H9 (cell line): Measurements from ENCODE around the gene MAPK14. TPM values are rescaled to one million over a fixed set of nuclear protein-coding genes. Genes with fewer than 3 reads are reported as not detected.

ENCODE experiments used
- DNase-seq: peaks from one replicate; pipeline ENCODE4 v3.0.0-alpha.2; 2017
- H2AFZ ChIP-seq: one replicate; pipeline ENCODE4 v1.6.1; 2013; ENCODE audit warnings: mild to moderate bottlenecking, low read length, control low read depth, moderate library complexity
- H2AK5ac ChIP-seq: 2 replicates; pipeline ENCODE4 v1.6.1; 2013; ENCODE audit warnings: low read length, control low read depth, mixed read lengths; ENCODE audit not compliant: insufficient read length
- H2BK120ac ChIP-seq: one replicate; pipeline ENCODE4 v1.6.1; 2013; ENCODE audit warnings: low read depth, mild to moderate bottlenecking, low read length, control low read depth, inconsistent platforms; ENCODE audit not compliant: poor library complexity, severe bottlenecking
- H2BK12ac ChIP-seq: 2 replicates; pipeline ENCODE4 v1.6.1; 2013; ENCODE audit warnings: low read length, control low read depth, mixed read lengths, low read depth; ENCODE audit not compliant: insufficient read length
- H2BK15ac ChIP-seq: 2 replicates; pipeline ENCODE4 v1.6.1; 2013; ENCODE audit warnings: low read depth, low read length, control low read depth
- H2BK20ac ChIP-seq: one replicate; pipeline ENCODE4 v1.6.1; 2013; ENCODE audit warnings: low read depth, mild to moderate bottlenecking, low read length, control low read depth, inconsistent platforms; ENCODE audit not compliant: poor library complexity, severe bottlenecking
- H2BK5ac ChIP-seq: 2 replicates; pipeline ENCODE4 v1.6.1; 2013; ENCODE audit warnings: low read length, control low read depth, mixed read lengths; ENCODE audit not compliant: insufficient read length
- H3K14ac ChIP-seq: 2 replicates; pipeline ENCODE4 v1.6.1; 2013; ENCODE audit warnings: low read length, control low read depth; ENCODE audit not compliant: insufficient read depth
- H3K18ac ChIP-seq: 2 replicates; pipeline ENCODE4 v1.6.1; 2013; ENCODE audit warnings: low read depth, mild to moderate bottlenecking, mixed read lengths, low read length, control low read depth; ENCODE audit not compliant: insufficient read length
- H3K23ac ChIP-seq: 2 replicates; pipeline ENCODE4 v1.6.1; 2013; ENCODE audit warnings: low read length, control low read depth, mixed read lengths, low read depth; ENCODE audit not compliant: insufficient read length
- H3K23me2 ChIP-seq: 2 replicates; pipeline ENCODE4 v1.6.1; 2013; ENCODE audit warnings: low read depth, mild to moderate bottlenecking, mixed read lengths, low read length, control low read depth; ENCODE audit not compliant: insufficient read length, poor library complexity, severe bottlenecking
- H3K27ac ChIP-seq: 2 replicates; pipeline ENCODE4 v1.5.1; 2013; ENCODE audit warnings: low read length, control low read depth, mixed read lengths, low read depth; ENCODE audit not compliant: insufficient read length
- H3K27me3 ChIP-seq: 2 replicates; pipeline ENCODE4 v1.6.1; 2013; ENCODE audit warnings: low read length, control low read depth, inconsistent platforms; ENCODE audit not compliant: insufficient read depth
- H3K4ac ChIP-seq: 2 replicates; pipeline ENCODE4 v1.6.1; 2013; ENCODE audit warnings: low read depth, mild to moderate bottlenecking, control low read depth, inconsistent platforms, low read length, moderate library complexity
- H3K4me1 ChIP-seq: 2 replicates; pipeline ENCODE4 v1.6.1; 2013; ENCODE audit warnings: low read length, control low read depth, inconsistent platforms; ENCODE audit not compliant: insufficient read depth
- H3K4me2 ChIP-seq: 2 replicates; pipeline ENCODE4 v1.6.1; 2013; ENCODE audit warnings: low read length, control low read depth, mixed read lengths; ENCODE audit not compliant: insufficient read length, insufficient read depth
- H3K56ac ChIP-seq: 2 replicates; pipeline ENCODE4 v1.6.1; 2013; ENCODE audit warnings: low read depth, mild to moderate bottlenecking, mixed read lengths, low read length, control low read depth; ENCODE audit not compliant: insufficient read length
- H3K79me1 ChIP-seq: 2 replicates; pipeline ENCODE4 v1.6.1; 2013; ENCODE audit warnings: low read depth, mild to moderate bottlenecking, moderate library complexity, low read length, control low read depth, inconsistent platforms; ENCODE audit not compliant: insufficient read depth, poor library complexity, severe bottlenecking
- H3K79me2 ChIP-seq: 2 replicates; pipeline ENCODE4 v1.6.1; 2013; ENCODE audit warnings: low read length, control low read depth, inconsistent platforms; ENCODE audit not compliant: insufficient read depth
- H3K9ac ChIP-seq: 2 replicates; pipeline ENCODE4 v1.6.1; 2013; ENCODE audit warnings: low read length, control low read depth, mixed read lengths; ENCODE audit not compliant: insufficient read length; ENCODE audit errors: extremely low read depth
- H3K9me3 ChIP-seq: one replicate; pipeline ENCODE4 v1.6.1; 2013; ENCODE audit warnings: low read depth, low read length, inconsistent platforms; ENCODE audit not compliant: control insufficient read depth
- H3T11ph ChIP-seq: one replicate; pipeline ENCODE4 v1.6.1; 2013; ENCODE audit warnings: mild to moderate bottlenecking, low read length, control low read depth, inconsistent platforms
- H4K20me1 ChIP-seq: one replicate; pipeline ENCODE4 v1.6.1; 2013; ENCODE audit not compliant: control insufficient read depth, insufficient read length, insufficient read depth
- H4K5ac ChIP-seq: 2 replicates; pipeline ENCODE4 v1.6.1; 2013; ENCODE audit warnings: low read depth, mild to moderate bottlenecking, mixed read lengths, low read length, control low read depth; ENCODE audit not compliant: insufficient read length
- H4K8ac ChIP-seq: replicated peaks from 2 replicates; pipeline ENCODE4 v1.6.1; 2013; ENCODE audit warnings: low read length, control low read depth, mixed read lengths, low read depth; ENCODE audit not compliant: insufficient read length
- H4K91ac ChIP-seq: 2 replicates; pipeline ENCODE4 v1.6.1; 2013; ENCODE audit warnings: low read depth, mild to moderate bottlenecking, moderate library complexity, mixed read lengths, low read length, control low read depth; ENCODE audit not compliant: insufficient read length
- H3K27ac Mint-ChIP-seq, 3 experiments: 2 replicates in 2 of 3; 3 replicates in 1 of 3; pipeline ENCODE4 v1.8.0; 2020 to 2021; ENCODE audit warnings: mixed read lengths in 3 of 3, mild to moderate bottlenecking in 1 of 3, moderate library complexity in 1 of 3
- H3K27me3 Mint-ChIP-seq: 2 replicates; pipeline ENCODE4 v1.8.0; 2021; ENCODE audit warnings: low read depth, mild to moderate bottlenecking, moderate library complexity, mixed read lengths
- H3K36me3 Mint-ChIP-seq, 3 experiments: 2 replicates in 2 of 3; 3 replicates in 1 of 3; pipeline ENCODE4 v1.8.0; 2020 to 2021; ENCODE audit warnings: low read depth in 3 of 3, mixed read lengths in 3 of 3; ENCODE audit not compliant: insufficient read depth in 1 of 3
- H3K4me1 Mint-ChIP-seq, 2 experiments: 2 replicates each; pipeline ENCODE4 v1.8.0; 2020; ENCODE audit warnings: mixed read lengths in 2 of 2
- H3K4me3 Mint-ChIP-seq, 2 experiments: 2 replicates in 1 of 2; 3 replicates in 1 of 2; pipeline ENCODE4 v1.8.0; 2020 to 2021; ENCODE audit warnings: mild to moderate bottlenecking in 2 of 2, mixed read lengths in 2 of 2, moderate library complexity in 1 of 2
- H3K9me3 Mint-ChIP-seq, 2 experiments: 2 replicates in 1 of 2; 3 replicates in 1 of 2; pipeline ENCODE4 v1.8.0; 2020; ENCODE audit warnings: mild to moderate bottlenecking in 2 of 2, mixed read lengths in 2 of 2, moderate library complexity in 1 of 2
- CTCF ChIP-seq: fragments of 200-600 bp; sonication (generic); conservative IDR thresholded peaks from 3 replicates; pipeline ENCODE4 v1.8.0; 2021; ENCODE audit warnings: antibody characterized with exemption, mild to moderate bottlenecking
- WGBS: extraction: QIAGEN DNeasy Blood & Tissue Kit; methylation state at CpG from one replicate; pipeline ENCODE4 v1.1.7; 2013; ENCODE audit warnings: missing lambda C conversion rate, low lambda C conversion rate, mixed read lengths; ENCODE audit not compliant: insufficient read length; ENCODE audit errors: extremely low coverage; 5-methylcytosine and 5-hydroxymethylcytosine counted together
- total RNA-seq: library from RNA; stranded (reverse); gene quantifications from 2 replicates; pipeline ENCODE4 v1.2.1, GENCODE V29; 2021

The MAPK14 gene
- total RNA-seq, 1 experiment from 2014 or later = 40.5 TPM

DNA sequence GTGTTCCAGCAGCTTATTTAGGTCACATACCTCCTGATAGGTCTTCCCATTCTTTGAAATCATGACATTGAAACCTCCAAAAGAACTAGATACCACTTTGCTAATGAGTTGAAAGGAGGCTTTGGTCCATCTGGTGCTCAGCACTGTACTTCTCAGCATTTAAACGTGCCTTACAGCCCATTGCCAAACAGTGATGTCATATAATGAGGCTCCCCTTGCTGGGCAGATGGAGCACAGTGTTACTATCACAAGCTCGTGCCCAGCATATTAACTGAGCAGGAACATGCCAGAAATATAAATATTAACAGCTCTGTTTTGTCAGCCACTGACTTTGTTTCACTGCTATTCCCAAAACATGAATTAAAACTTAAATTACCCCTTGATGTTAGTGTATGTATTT is 77.2 kb downstream of the MAPK14 start:
- DNase-seq = no peak
- Histone ChIP-seq H2BK20ac (no peak overlapping the region), H3K23ac (no peak overlapping the region), H3K23me2 (no peaks in the 10 kb centered on the region), H3K14ac (no peak overlapping the region), H2BK12ac (no peak overlapping the region), H2BK120ac (no peak overlapping the region), H3K27me3 (no peaks in the 10 kb centered on the region), H3K79me1 (no peaks in the 10 kb centered on the region), H2BK15ac (no peak overlapping the region), H4K20me1 (no peaks in the 10 kb centered on the region), H2BK5ac (no peak overlapping the region), H2AK5ac (no peak overlapping the region), H3K4me2 (no peak overlapping the region), H4K91ac (no peak overlapping the region), H3K4me1 (no peaks in the 10 kb centered on the region), H3K56ac (no peak overlapping the region), H3K9ac (no peak overlapping the region), H3K9me3 (no peaks in the 10 kb centered on the region), H3T11ph (no peak overlapping the region), H3K79me2 (no peaks in the 10 kb centered on the region), H3K4ac (no peak overlapping the region), H3K18ac (no peak overlapping the region), H2AFZ (no peak overlapping the region), H4K8ac (no peak overlapping the region), H4K5ac (no peak overlapping the region), H3K27ac (no peak overlapping the region)
- peaks cover 7 to 37% (median 13%) of the 10 kb centered on the region in 3 experiments for H3K36me3 Mint-ChIP-seq
- H3K27ac Mint-ChIP-seq = no peak overlapping the region
- no peak overlapping the region for H3K4me3 Mint-ChIP-seq
- no peak for TF ChIP-seq CTCF
- H3K27me3 Mint-ChIP-seq = no peaks in the 10 kb centered on the region
- no peaks in the 10 kb centered on the region for H3K9me3 Mint-ChIP-seq
- H3K4me1 Mint-ChIP-seq = no peaks in the 10 kb centered on the region
- no CpG with 5 or more reads among the region's 2 CpGs for whole genome bisulfite sequencing
